CD8-positive, alpha-beta memory T cell (primary cell): ENCODE data around the gene TOR4A. TPM values are rescaled to one million over a fixed set of nuclear protein-coding genes. Genes with fewer than 3 reads are reported as not detected.

Source experiments
- CTCF ChIA-PET: fragments of 350-600 bp; sonication (Branson Sonifier 250); formaldehyde crosslinking; loops from one replicate; lab custom pipeline; 2021; ENCODE audit warnings: antibody characterized with exemption; lab: Charles Lee
- POLR2A ChIA-PET: fragments of 350-600 bp; sonication (Branson Sonifier 250); formaldehyde crosslinking; loops from one replicate; lab custom pipeline; 2021; ENCODE audit warnings: antibody characterized with exemption; lab: Charles Lee
- DNase-seq, 5 donors: peaks; one replicate each; pipeline versions ENCODE4 v3.0.0 to v3.0.0-alpha.2; 2020 to 2022; ENCODE audit warnings: mixed read lengths in 1 of 5
- H3K27ac ChIP-seq: one replicate; pipeline ENCODE4 v1.7.0; 2013; ENCODE audit warnings: low read depth, mild to moderate bottlenecking, low read length, moderate library complexity
- H3K27me3 ChIP-seq: 2 replicates; pipeline ENCODE4 v1.7.0; 2013; ENCODE audit warnings: low read length, mild to moderate bottlenecking; ENCODE audit not compliant: insufficient read depth, poor library complexity, severe bottlenecking
- H3K36me3 ChIP-seq: 2 replicates; pipeline ENCODE4 v1.7.0; 2013; ENCODE audit warnings: mild to moderate bottlenecking, low read length, moderate library complexity; ENCODE audit not compliant: insufficient read depth
- H3K4me1 ChIP-seq: 2 replicates; pipeline ENCODE4 v1.7.0; 2013; ENCODE audit warnings: mild to moderate bottlenecking, low read length, moderate library complexity; ENCODE audit not compliant: insufficient read depth
- H3K4me3 ChIP-seq: 2 replicates; pipeline ENCODE4 v1.7.0; 2013; ENCODE audit warnings: mild to moderate bottlenecking, low read length
- H3K9me3 ChIP-seq: 2 replicates; pipeline ENCODE4 v1.7.0; 2013; ENCODE audit warnings: mild to moderate bottlenecking, low read length
- H3K27ac Mint-ChIP-seq, 8 donors: one replicate each; pipeline ENCODE4 v1.8.0; 2020 to 2021; ENCODE audit warnings: mixed read lengths in 8 of 8, mild to moderate bottlenecking in 6 of 8, inconsistent platforms in 3 of 8, moderate library complexity in 3 of 8
- H3K27me3 Mint-ChIP-seq, 2 donors: one replicate each; pipeline ENCODE4 v1.8.0; 2020 to 2021; ENCODE audit warnings: mixed read lengths in 2 of 2, mild to moderate bottlenecking in 1 of 2, moderate library complexity in 1 of 2
- H3K36me3 Mint-ChIP-seq, 3 donors: one replicate each; pipeline ENCODE4 v1.8.0; 2020 to 2021; ENCODE audit warnings: mixed read lengths in 3 of 3, inconsistent platforms in 1 of 3, mild to moderate bottlenecking in 1 of 3
- H3K4me1 Mint-ChIP-seq, 3 donors: one replicate each; pipeline ENCODE4 v1.8.0; 2020 to 2021; ENCODE audit warnings: mixed read lengths in 3 of 3, inconsistent platforms in 1 of 3, mild to moderate bottlenecking in 1 of 3
- H3K4me3 Mint-ChIP-seq, 7 donors: one replicate each; pipeline ENCODE4 v1.8.0; 2020 to 2021; ENCODE audit warnings: mixed read lengths in 7 of 7, mild to moderate bottlenecking in 6 of 7, moderate library complexity in 4 of 7, inconsistent platforms in 2 of 7
- H3K9me3 Mint-ChIP-seq, 5 donors: one replicate each; pipeline ENCODE4 v1.8.0; 2020 to 2022; ENCODE audit warnings: mixed read lengths in 5 of 5, mild to moderate bottlenecking in 3 of 5, moderate library complexity in 2 of 5, inconsistent platforms in 1 of 5
- polyA plus RNA-seq: library from polyadenylated mRNA; unstranded; fragments of 300-500 nt; fragmentation: Illumina TruSeq; gene quantifications from one replicate; pipeline ENCODE4 v1.2.3, GENCODE V29; 2021
- total RNA-seq, 2 experiments: library from RNA; stranded (reverse); gene quantifications; one replicate each; pipeline ENCODE4 v1.2.3, GENCODE V29; 2021

The TOR4A gene
- total and polyA plus RNA-seq, 3 experiments from 2014 or later: 1.8 to 3.9 (median 3.3) TPM

- no peaks in the 10 kb centered on the region for H3K9me3 Mint-ChIP-seq
- H3K4me3 Mint-ChIP-seq: peak overlapping the region in 1 of 7 donors; percentile 40
- Histone ChIP-seq H3K36me3 (peaks cover 10% of the 10 kb centered on the region), H3K4me3 (no peak overlapping the region), H3K4me1 (peaks cover 10% of the 10 kb centered on the region), H3K27me3 (no peaks in the 10 kb centered on the region), H3K27ac (no peak overlapping the region), H3K9me3 (no peaks in the 10 kb centered on the region)
- H3K27ac Mint-ChIP-seq: peak overlapping the region in 1 of 8 donors; percentile 23
- H3K27me3 Mint-ChIP-seq: peaks cover 0 to 4% of the 10 kb centered on the region in 2 donors
- peaks cover 0 to 22% (median 5%) of the 10 kb centered on the region in 3 donors for H3K36me3 Mint-ChIP-seq
- CTCF ChIA-PET: interaction anchor here (2.8 kb wide), 1 partner anchor 9 kb away, joined by 11 read pairs; no protein-coding TSS in a partner anchor
- peaks cover 12 to 25% (median 13%) of the 10 kb centered on the region in 3 donors for H3K4me1 Mint-ChIP-seq
- POLR2A ChIA-PET: no interaction called here
- no peak for DNase-seq
These were observed 31.8 kb upstream of the TOR4A start for GRCh38 chr9:137245450-137246421.

- no peaks in the 10 kb centered on the region for H3K27me3 Mint-ChIP-seq
- CTCF ChIA-PET: interaction anchor here (2.8 kb wide), 1 partner anchor 10 kb away, joined by 11 read pairs; no protein-coding TSS in a partner anchor
- peaks cover 0 to 15% (median 5%) of the 10 kb centered on the region in 3 donors for H3K36me3 Mint-ChIP-seq
- Histone ChIP-seq H3K9me3 (no peaks in the 10 kb centered on the region), H3K27me3 (no peaks in the 10 kb centered on the region), H3K4me1 (peaks cover 5% of the 10 kb centered on the region), H3K36me3 (peaks cover 6% of the 10 kb centered on the region), H3K27ac (no peak overlapping the region), H3K4me3 (no peak overlapping the region)
- peaks cover 7 to 18% (median 9%) of the 10 kb centered on the region in 3 donors for H3K4me1 Mint-ChIP-seq
- no peak overlapping the region for H3K27ac Mint-ChIP-seq
- no peaks in the 10 kb centered on the region for H3K9me3 Mint-ChIP-seq
- no peak overlapping the region for H3K4me3 Mint-ChIP-seq
- POLR2A ChIA-PET: no interaction called here
- DNase-seq: no peak
These were observed 30.2 kb upstream of the TOR4A start for GRCh38 chr9:137247135-137247915.

GRCh38 chr9:137247916-137248175 lies 29.7 kb upstream of the TOR4A start:
- POLR2A ChIA-PET: interaction anchor here (0.5 kb wide), 1 partner anchor 19 kb away, joined by 3 read pairs; no protein-coding TSS in a partner anchor
- H3K27ac Mint-ChIP-seq: no peak overlapping the region
- no peaks in the 10 kb centered on the region for H3K27me3 Mint-ChIP-seq
- peaks cover 0 to 10% (median 2%) of the 10 kb centered on the region in 3 donors for H3K36me3 Mint-ChIP-seq
- H3K9me3 Mint-ChIP-seq: no peaks in the 10 kb centered on the region
- H3K4me3 ChIP-seq: no peak overlapping the region
- peaks cover 1% of the 10 kb centered on the region for H3K36me3 ChIP-seq
- no peak overlapping the region for H3K27ac ChIP-seq
- CTCF ChIA-PET: interaction anchor here (2.8 kb wide), 1 partner anchor 11 kb away, joined by 11 read pairs; no protein-coding TSS in a partner anchor
- no peak for DNase-seq
- H3K9me3 ChIP-seq: no peaks in the 10 kb centered on the region
- peaks cover 1 to 13% (median 4%) of the 10 kb centered on the region in 3 donors for H3K4me1 Mint-ChIP-seq
- no peak overlapping the region for H3K4me3 Mint-ChIP-seq
- no peaks in the 10 kb centered on the region for H3K27me3 ChIP-seq
- no peaks in the 10 kb centered on the region for H3K4me1 ChIP-seq

GRCh38 chr9:137250329-137251193 lies 27.0 kb upstream of the TOR4A start:
- Mint-ChIP-seq H3K4me1 (peaks cover 0 to 5% (median 4%) of the 10 kb centered on the region in 3 donors), H3K4me3 (peak overlapping the region in 1 of 7 donors; percentile 40), H3K36me3 (peaks cover 0 to 2% (median 0%) of the 10 kb centered on the region in 3 donors), H3K9me3 (no peaks in the 10 kb centered on the region), H3K27me3 (no peaks in the 10 kb centered on the region), H3K27ac (no peak overlapping the region)
- POLR2A ChIA-PET: no interaction called here
- no peak for DNase-seq
- H3K9me3 ChIP-seq: no peaks in the 10 kb centered on the region
- no peak overlapping the region for H3K4me3 ChIP-seq
- no peak overlapping the region for H3K27ac ChIP-seq
- no peaks in the 10 kb centered on the region for H3K36me3 ChIP-seq
- H3K27me3 ChIP-seq: no peaks in the 10 kb centered on the region
- peaks cover 5% of the 10 kb centered on the region for H3K4me1 ChIP-seq
- CTCF ChIA-PET: no interaction called here

GRCh38 chr9:137251194-137251461 lies 26.4 kb upstream of the TOR4A start, which contains the start of gene STPG3:
TSS of gene STPG3 (plus strand) at chr9:137251286. CDS start at chr9:137251287, 1 bp downstream.
- POLR2A ChIA-PET: no interaction called here

GRCh38 chr9:137251490-137252268 lies 25.8 kb upstream of the TOR4A start:
- CTCF ChIA-PET: interaction anchor here (6.2 kb wide), 1 partner anchor 11 kb away, joined by 43 read pairs; the partner anchor contains the start of gene TUBB4B
- Mint-ChIP-seq H3K4me1 (peaks cover 7 to 16% (median 8%) of the 10 kb centered on the region in 3 donors), H3K27ac (no peak overlapping the region), H3K36me3 (peaks cover 0 to 9% (median 0%) of the 10 kb centered on the region in 3 donors), H3K4me3 (peak overlapping the region in 1 of 7 donors; percentile 27), H3K27me3 (no peaks in the 10 kb centered on the region), H3K9me3 (no peaks in the 10 kb centered on the region)
- H3K27ac ChIP-seq: no peak overlapping the region
- POLR2A ChIA-PET: no interaction called here
- no peaks in the 10 kb centered on the region for H3K27me3 ChIP-seq
- H3K4me1 ChIP-seq: peaks cover 14% of the 10 kb centered on the region
- H3K4me3 ChIP-seq: no peak overlapping the region
- H3K9me3 ChIP-seq: no peaks in the 10 kb centered on the region
- DNase-seq: no peak
- no peaks in the 10 kb centered on the region for H3K36me3 ChIP-seq

More at GRCh38 chr9:137251194-137251461, 26.4 kb upstream of the TOR4A start, which contains the start of gene STPG3:
- H3K36me3 ChIP-seq: no peaks in the 10 kb centered on the region
- peak within 1 kb of the TSS in 2 of 7 donors; percentile 27 to 40 for H3K4me3 Mint-ChIP-seq
- no peak within 1 kb of the TSS for H3K27ac Mint-ChIP-seq
- no peak within 1 kb of the TSS for H3K4me3 ChIP-seq
- no peaks in the 10 kb centered on the region for H3K27me3 ChIP-seq
- H3K9me3 Mint-ChIP-seq: no peaks in the 10 kb centered on the region
- CTCF ChIA-PET: no interaction called here
- no peak for DNase-seq
- H3K36me3 Mint-ChIP-seq: peaks cover 0 to 5% (median 0%) of the 10 kb centered on the region in 3 donors
- peaks cover 1 to 11% (median 4%) of the 10 kb centered on the region in 3 donors for H3K4me1 Mint-ChIP-seq
- no peak within 1 kb of the TSS for H3K27ac ChIP-seq
- H3K4me1 ChIP-seq: peaks cover 9% of the 10 kb centered on the region
- H3K9me3 ChIP-seq: no peaks in the 10 kb centered on the region
- H3K27me3 Mint-ChIP-seq: no peaks in the 10 kb centered on the region
